Stimulated activated naive CD8-positive, alpha-beta T cell treated with anti-CD3 and anti-CD28 coated beads, Interleukin-15, amount 100 ng/mL, for 72 hours (primary cell): ENCODE results near the gene WNK3.

Experiments used
- ATAC-seq: fragments of 150-1000 bp; cut with Tn5 transposase; 2 replicates; pipeline ENCODE4 v1.10.0; 2021; ENCODE audit warnings: mild to moderate bottlenecking, moderate library complexity
- DNase-seq, 2 donors: peaks; one replicate each; pipeline ENCODE4 v3.0.0; 2021 to 2022
- H3K27ac Mint-ChIP-seq, 2 donors: one replicate each; pipeline ENCODE4 v1.8.0; 2022; ENCODE audit warnings: mild to moderate bottlenecking in 2 of 2, mixed read lengths in 2 of 2, moderate library complexity in 2 of 2
- H3K27me3 Mint-ChIP-seq: one replicate; pipeline ENCODE4 v1.8.0; 2022; ENCODE audit warnings: mixed read lengths
- H3K4me1 Mint-ChIP-seq: one replicate; pipeline ENCODE4 v1.8.0; 2022; ENCODE audit warnings: mild to moderate bottlenecking, mixed read lengths
- H3K4me3 Mint-ChIP-seq, 2 donors: one replicate each; pipeline ENCODE4 v1.8.0; 2022; ENCODE audit warnings: mild to moderate bottlenecking in 2 of 2, mixed read lengths in 2 of 2, moderate library complexity in 1 of 2
- H3K9me3 Mint-ChIP-seq, 2 donors: one replicate each; pipeline ENCODE4 v1.8.0; 2022; ENCODE audit warnings: mixed read lengths in 2 of 2

Gene WNK3

DNA sequence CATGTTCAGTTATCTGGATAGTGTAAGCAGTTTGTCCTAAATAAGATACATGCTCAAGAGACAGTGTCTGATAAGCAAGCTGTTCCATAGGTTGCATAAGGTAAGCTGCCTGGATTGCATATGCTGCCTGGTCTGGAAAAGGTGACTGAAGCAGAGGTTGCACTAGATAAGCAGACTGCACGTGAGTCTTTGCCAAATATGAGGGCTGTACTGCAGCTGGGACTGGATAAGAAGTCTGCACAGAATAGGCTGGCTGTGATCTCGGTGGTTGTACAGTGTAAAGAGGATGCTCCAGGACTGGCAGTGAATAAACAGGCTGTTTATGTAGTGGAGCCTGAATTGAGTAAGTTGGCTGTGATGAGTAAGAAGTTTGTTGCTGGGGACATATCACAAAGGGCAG lies 68.9 kb downstream of the WNK3 start:
- Mint-ChIP-seq H3K4me1 (no peaks in the 10 kb centered on the region), H3K4me3 (no peak overlapping the region), H3K27me3 (no peaks in the 10 kb centered on the region), H3K9me3 (no peaks in the 10 kb centered on the region), H3K27ac (no peak overlapping the region)
- ATAC-seq = no peak
- DNase-seq = no peak

DNA sequence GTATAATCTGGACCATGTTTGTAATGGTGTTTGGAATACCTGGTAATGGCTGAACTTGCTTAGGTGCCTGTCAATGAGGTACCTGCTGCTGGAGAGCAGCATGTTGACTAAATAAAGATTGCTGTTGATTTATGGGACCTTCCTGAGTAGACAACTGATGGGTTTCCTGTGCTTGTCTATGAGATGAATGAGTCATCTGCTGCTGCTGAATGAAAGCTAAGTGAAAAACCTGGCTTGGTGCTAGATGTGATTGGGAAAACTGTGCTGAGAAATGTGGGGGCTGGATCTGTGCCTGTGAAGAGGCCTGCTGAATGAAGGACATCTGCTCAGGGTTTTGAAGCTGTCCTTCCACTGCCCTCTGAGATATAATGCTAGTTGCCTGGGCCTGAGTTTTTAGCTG lies 69.6 kb downstream of the WNK3 start:
- Mint-ChIP-seq H3K27me3 (no peaks in the 10 kb centered on the region), H3K4me3 (no peak overlapping the region), H3K9me3 (no peaks in the 10 kb centered on the region), H3K27ac (no peak overlapping the region), H3K4me1 (no peaks in the 10 kb centered on the region)
- DNase-seq = no peak
- ATAC-seq = no peak

DNA sequence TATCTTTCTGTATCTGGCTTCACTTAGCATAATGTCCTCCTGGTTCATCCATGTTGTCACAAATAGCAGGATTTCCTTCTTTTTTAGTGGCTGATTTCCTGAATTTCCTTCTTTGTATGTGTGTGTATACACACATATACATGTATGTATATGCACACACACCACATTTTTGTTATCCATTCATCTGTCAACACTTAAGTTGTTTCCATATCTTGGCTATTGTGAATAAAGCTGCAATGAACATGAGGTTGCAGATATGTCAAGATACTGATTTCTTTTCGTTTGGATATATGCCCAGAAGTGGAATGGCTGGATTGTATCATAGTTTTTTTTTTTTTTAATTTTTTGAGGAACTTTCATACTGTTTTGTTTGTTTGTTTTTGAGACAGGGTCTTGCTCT lies 76.2 kb downstream of the WNK3 start:
- H3K27me3 Mint-ChIP-seq = no peaks in the 10 kb centered on the region
- no peak overlapping the region for H3K4me3 Mint-ChIP-seq
- no peaks in the 10 kb centered on the region for H3K4me1 Mint-ChIP-seq
- ATAC-seq (no peak), DNase-seq (no peak)
- H3K9me3 Mint-ChIP-seq = no peaks in the 10 kb centered on the region
- H3K27ac Mint-ChIP-seq = no peak overlapping the region

DNA sequence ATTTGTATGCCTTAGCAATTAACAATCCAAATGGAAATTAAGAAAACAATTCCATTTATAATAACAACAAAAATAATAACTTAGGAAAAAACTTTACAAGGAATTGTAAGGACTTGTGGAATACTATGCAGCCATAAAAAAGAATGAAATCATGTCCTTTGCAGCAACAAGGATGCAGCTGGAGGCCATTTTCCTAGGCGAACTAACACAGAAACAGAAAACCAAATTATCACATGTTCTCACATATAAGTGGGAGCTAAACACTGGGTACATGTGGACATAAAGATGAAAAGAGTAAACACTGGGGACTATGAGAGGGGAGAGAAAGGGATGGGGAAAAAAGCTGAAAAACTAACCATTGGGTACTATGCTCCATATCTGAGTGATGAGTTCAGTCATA lies 77.4 kb downstream of the WNK3 start:
- no peak for ATAC-seq
- no peaks in the 10 kb centered on the region for H3K4me1 Mint-ChIP-seq
- H3K4me3 Mint-ChIP-seq = no peak overlapping the region
- H3K27ac Mint-ChIP-seq = no peak overlapping the region
- no peaks in the 10 kb centered on the region for H3K27me3 Mint-ChIP-seq
- no peaks in the 10 kb centered on the region for H3K9me3 Mint-ChIP-seq
- DNase-seq = no peak

DNA sequence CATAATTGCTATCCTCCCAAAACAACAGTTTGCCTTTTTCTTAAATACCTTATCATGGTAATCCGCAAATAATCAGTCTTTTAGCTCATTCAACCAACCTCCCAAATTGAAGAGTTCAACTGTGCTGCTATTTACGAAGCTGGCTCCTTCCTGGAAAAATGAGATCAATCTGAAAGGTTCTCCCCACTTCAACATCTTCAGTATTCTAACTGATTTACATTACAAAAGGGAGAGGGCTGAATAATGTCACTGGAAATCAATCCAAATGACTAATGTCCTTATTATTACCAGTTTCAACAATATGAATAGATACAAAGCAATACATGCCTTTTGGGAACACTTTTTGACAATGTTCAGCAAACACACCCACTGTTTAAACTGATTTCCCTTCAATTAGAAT lies 86.2 kb downstream of the WNK3 start:
- no peak overlapping the region for H3K27ac Mint-ChIP-seq
- no peak for DNase-seq
- H3K27me3 Mint-ChIP-seq = no peaks in the 10 kb centered on the region
- H3K9me3 Mint-ChIP-seq = no peaks in the 10 kb centered on the region
- ATAC-seq = no peak
- H3K4me1 Mint-ChIP-seq = no peaks in the 10 kb centered on the region
- no peak overlapping the region for H3K4me3 Mint-ChIP-seq

DNA sequence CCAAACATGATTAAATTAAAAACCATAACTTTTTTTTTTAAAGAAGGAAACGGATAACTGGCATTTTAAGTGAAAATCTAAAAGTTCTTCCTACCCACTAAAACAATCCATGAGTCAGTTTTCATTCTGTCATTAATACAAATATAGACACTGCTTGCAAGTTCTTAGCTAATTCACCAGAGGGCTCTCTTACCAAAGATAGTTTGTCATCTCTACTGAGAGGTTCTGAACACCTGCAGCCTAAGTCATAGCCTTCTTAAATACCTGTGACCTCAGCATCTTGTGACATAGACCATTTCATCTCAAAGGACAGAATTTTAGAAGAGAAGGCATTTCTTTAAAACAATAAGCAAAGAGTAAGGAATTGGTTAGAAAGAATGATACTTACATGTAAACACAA lies 109.5 kb downstream of the WNK3 start:
- Mint-ChIP-seq H3K27ac (no peak overlapping the region), H3K4me1 (no peaks in the 10 kb centered on the region), H3K4me3 (no peak overlapping the region), H3K9me3 (no peaks in the 10 kb centered on the region), H3K27me3 (peaks cover 7% of the 10 kb centered on the region)
- DNase-seq = no peak
- no peak for ATAC-seq

DNA sequence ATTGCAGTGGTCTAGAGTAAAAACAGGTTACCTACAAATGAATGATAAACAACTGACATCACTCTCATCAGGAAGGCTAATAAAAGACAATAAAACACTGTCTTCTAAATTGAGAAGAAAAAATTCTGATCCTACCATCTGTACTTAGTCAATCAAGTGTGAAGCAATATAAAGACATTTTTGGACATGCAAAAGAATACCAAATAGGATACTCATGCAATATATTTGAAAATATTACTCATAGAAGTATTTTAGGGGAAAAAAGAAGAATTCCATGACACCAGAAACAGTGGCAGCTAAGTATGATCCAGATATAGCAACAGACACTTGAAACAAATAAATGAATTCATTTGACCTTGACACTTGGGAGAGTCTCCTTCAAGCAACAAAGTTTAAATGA lies 111.0 kb downstream of the WNK3 start:
- no peak for ATAC-seq
- Mint-ChIP-seq H3K4me1 (no peaks in the 10 kb centered on the region), H3K4me3 (no peak overlapping the region), H3K27me3 (peaks cover 7% of the 10 kb centered on the region), H3K27ac (no peak overlapping the region), H3K9me3 (no peaks in the 10 kb centered on the region)
- no peak for DNase-seq

DNA sequence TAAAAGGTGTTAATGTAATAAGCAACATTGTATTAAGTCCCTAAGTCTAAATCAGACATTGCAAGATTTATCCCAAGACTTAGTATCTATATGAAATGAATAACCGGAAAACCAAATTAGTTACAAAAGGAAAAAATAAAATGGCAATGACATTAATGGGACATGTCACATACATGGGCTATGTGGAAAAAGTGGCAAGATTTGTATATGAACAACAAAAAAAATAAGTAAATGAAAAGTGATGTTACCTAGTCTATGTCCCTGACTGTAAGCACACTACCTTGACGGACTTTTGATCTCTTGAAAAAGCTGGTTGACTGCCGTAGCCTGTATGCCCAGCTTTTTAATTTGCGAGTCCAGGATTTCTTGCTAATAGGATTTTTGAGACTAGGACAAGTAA lies 119.3 kb downstream of the WNK3 start:
- no peaks in the 10 kb centered on the region for H3K27me3 Mint-ChIP-seq
- H3K4me3 Mint-ChIP-seq = no peak overlapping the region
- no peaks in the 10 kb centered on the region for H3K4me1 Mint-ChIP-seq
- DNase-seq = no peak
- no peak overlapping the region for H3K27ac Mint-ChIP-seq
- no peaks in the 10 kb centered on the region for H3K9me3 Mint-ChIP-seq
- ATAC-seq = no peak

DNA sequence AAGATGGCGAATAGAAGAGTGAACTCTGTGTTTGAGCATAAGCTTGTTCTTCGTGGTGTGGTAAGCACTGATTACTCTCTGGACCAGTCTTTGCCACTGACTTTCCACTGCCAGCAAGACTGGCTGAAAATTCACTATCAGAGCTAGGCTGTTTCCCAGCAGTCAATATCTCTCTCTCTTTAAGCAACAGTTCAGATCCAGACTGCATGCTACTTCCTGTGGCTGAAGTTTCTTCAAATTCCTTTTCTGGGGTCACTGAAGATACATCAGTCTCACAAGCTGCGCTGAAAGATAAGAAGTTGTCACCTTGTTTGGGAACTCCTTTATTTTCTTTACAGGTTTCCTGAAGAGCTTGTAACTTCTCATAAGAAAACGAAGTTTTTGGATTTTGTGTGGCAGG lies 120.8 kb downstream of the WNK3 start:
- Mint-ChIP-seq H3K27me3 (no peaks in the 10 kb centered on the region), H3K4me1 (no peaks in the 10 kb centered on the region)
- ATAC-seq = no peak

DNA sequence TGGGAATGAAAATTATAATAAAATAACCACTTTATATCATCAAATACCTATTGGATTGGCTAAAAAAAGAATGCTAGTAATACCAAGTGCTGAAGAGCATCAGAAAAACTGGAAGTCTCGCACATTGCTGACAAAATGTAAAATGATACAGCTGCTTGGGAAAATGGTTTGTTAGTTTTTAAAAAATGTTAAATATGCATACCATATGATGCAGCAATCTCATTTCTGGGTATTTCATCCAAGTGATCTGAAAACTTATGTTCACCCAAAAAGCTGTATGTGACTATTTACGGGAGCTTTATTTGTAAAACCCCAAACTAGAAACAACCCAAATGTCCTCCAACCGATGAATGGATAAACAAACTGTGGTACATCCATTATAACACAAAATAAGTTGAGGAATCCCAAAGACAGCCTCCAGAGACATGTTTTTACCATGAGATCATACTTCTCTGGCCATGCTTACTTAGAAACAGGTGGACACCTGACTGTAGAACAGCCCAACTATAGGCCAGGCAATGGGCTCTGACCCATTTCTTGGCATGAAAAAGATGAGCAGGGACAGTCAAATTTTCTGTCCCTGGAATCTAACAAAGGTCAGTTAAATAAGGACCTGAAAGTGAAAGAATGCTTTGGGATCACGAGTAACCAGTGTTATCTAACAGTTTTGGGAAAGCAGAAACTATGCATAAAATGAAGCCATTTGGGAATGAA lies 127.3 kb downstream of the WNK3 start:
- Mint-ChIP-seq H3K27ac (no peak overlapping the region), H3K9me3 (no peaks in the 10 kb centered on the region), H3K4me1 (no peaks in the 10 kb centered on the region), H3K27me3 (no peaks in the 10 kb centered on the region), H3K4me3 (no peak overlapping the region)
- ATAC-seq (no peak), DNase-seq (no peak)

More for the DNA sequence above, 120.8 kb downstream of the WNK3 start:
- DNase-seq = no peak
- Mint-ChIP-seq H3K4me3 (no peak overlapping the region), H3K27ac (no peak overlapping the region), H3K9me3 (no peaks in the 10 kb centered on the region)

DNA sequence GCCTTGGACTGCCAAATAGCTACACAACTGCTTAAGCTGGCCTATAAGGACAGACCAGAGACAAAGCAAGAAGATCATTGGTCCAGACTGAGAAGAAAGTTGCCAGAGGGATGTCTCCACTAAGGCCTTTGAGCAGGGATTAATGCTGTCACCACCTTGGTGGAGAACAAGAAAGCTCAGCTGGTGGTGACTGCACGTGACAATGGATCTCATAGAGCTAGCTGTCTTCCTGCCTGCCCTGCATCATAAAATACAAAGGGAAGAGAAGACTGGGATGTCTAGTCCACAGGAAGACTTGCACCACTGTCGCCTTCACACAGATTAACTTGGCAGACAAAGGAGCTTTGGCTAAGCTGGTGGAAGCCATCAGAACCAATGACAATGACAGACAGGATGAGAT lies 134.3 kb downstream of the WNK3 start:
- Mint-ChIP-seq H3K4me1 (no peaks in the 10 kb centered on the region), H3K27me3 (no peaks in the 10 kb centered on the region), H3K4me3 (no peak overlapping the region), H3K27ac (no peak overlapping the region), H3K9me3 (no peaks in the 10 kb centered on the region)
- no peak for DNase-seq
- no peak for ATAC-seq

DNA sequence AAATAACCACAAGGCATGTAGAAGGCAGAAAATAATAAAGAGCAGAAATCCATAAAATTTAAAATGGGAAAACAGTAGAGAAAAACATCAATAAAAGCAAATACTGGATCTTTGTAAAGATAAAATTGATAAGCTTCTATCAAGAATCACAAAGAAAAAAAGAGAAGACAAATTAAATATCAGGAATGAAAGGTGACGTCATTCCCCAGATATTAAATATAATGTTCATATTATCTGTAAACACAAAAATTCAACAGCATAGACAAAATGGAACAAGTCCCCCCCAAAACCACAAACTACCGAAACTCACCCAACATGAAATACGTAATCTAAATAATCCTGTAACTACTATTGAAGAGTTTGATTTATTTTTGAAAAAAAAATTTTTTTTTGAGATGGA lies 144.2 kb downstream of the WNK3 start:
- H3K4me3 Mint-ChIP-seq = no peak overlapping the region
- no peaks in the 10 kb centered on the region for H3K27me3 Mint-ChIP-seq
- H3K4me1 Mint-ChIP-seq = no peaks in the 10 kb centered on the region
- ATAC-seq (no peak), DNase-seq (no peak)
- no peaks in the 10 kb centered on the region for H3K9me3 Mint-ChIP-seq
- H3K27ac Mint-ChIP-seq = no peak overlapping the region

DNA sequence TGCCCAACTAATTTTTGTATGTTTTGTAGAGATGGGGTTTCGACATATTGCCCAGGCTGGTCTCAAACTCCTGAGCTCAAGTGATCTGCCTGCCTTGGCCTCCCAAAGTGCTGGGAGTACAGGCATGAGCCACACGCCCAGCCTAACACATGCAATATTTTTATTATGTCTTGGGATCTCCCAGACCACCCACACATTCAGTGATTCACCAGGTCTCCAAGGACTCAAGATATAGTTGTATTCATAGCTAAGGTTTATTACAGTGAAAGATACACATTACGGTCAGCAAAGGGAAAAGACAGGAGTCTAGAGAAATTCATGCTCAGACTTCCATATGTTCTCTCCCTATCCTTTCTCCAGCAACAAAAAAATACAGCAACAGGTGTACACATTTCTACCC lies 149.3 kb downstream of the WNK3 start:
- no peak overlapping the region for H3K27ac Mint-ChIP-seq
- no peak for DNase-seq
- H3K4me1 Mint-ChIP-seq = no peaks in the 10 kb centered on the region
- no peak for ATAC-seq
- no peaks in the 10 kb centered on the region for H3K27me3 Mint-ChIP-seq
- H3K9me3 Mint-ChIP-seq = no peaks in the 10 kb centered on the region
- H3K4me3 Mint-ChIP-seq = no peak overlapping the region

DNA sequence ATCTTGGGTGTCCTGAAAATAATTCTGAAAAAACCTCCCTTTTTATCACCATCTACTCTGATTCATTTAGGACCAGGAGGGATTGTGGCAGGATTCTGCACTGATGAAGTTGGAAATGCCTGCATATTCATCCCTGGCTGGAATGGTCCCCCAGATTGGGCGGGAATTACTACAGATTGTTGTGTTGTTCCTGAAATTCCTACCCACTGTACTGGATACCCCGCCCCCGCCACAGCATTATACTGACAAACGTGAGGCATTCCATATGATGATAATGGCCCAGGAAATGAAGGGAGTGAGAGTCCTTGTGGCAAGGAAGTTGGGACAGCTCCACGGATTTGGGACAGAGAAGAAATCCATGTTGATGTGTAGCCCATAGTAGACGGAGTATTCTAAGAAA lies 159.6 kb downstream of the WNK3 start:
- DNase-seq (no peak), ATAC-seq (no peak)
- H3K4me3 Mint-ChIP-seq = no peak overlapping the region
- H3K27me3 Mint-ChIP-seq = no peaks in the 10 kb centered on the region
- no peaks in the 10 kb centered on the region for H3K4me1 Mint-ChIP-seq
- no peaks in the 10 kb centered on the region for H3K9me3 Mint-ChIP-seq
- no peak overlapping the region for H3K27ac Mint-ChIP-seq

DNA sequence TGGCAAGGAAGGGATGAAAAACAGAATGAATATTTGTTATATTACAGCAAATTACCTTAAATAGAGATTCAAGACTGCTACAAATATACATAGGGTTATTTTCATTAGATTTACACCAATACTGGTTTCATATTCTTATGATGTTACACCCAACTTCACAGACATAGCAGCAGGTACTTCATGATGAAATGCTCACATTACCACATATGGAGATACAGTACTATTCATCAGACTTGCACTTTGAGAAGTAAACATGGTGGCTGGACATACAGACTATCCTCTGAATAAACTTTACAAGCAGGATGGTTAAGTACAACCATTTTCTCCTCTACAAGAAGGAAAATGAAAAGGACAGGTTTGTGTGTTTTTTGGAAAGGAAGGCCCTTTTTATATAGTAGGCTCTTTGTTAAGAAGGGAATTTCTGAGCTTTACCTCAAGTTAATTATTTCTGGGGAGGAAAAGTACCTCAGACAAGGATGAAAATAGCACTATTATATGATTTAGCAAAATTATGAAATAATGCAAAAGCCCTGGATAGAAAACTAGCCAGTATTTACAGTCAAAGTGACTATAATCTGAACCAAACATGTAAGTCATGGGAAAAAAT lies 162.8 kb downstream of the WNK3 start:
- no peak for ATAC-seq

DNA sequence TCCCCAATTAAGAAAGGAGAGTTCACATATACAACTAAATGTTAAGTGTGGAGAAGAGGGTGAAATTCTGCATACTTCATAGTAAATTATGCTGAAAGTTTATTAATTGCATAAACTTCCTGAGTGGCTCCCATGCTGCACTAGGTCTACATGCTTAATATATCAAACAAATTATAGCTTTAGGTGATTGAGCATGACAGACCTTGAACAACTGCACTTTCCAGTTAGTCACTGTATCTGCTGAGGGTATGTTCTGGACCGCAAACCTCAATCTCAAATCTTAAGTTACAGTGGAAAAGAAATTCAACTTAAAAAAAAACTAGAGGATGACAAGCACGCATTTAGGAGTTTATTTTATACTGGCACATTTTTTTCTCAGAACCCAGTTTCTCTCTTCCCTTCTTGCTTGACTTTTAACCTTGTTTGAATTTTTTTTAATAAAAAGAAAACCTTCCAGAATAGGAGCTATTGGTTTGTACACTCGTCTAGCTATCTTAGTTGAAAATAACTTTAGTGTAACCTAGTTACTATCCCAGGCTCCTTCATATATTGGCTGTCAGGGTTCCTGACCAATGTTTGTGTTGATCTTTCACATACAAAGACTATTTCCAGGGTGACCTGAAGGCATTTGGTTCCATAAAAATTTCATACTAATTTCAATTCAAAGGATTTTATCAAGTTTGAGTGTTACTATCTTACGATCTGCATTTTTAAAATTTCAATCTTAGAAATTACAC lies 164.6 kb downstream of the WNK3 start:
- Mint-ChIP-seq H3K27ac (no peak overlapping the region), H3K27me3 (no peaks in the 10 kb centered on the region)

More for the DNA sequence above, 162.8 kb downstream of the WNK3 start:
- Mint-ChIP-seq H3K27ac (no peak overlapping the region), H3K27me3 (no peaks in the 10 kb centered on the region), H3K4me1 (no peaks in the 10 kb centered on the region), H3K4me3 (no peak overlapping the region), H3K9me3 (no peaks in the 10 kb centered on the region)
- no peak for DNase-seq

More for the DNA sequence above, 164.6 kb downstream of the WNK3 start:
- Mint-ChIP-seq H3K4me3 (no peak overlapping the region), H3K4me1 (no peaks in the 10 kb centered on the region), H3K9me3 (no peaks in the 10 kb centered on the region)
- no peak for ATAC-seq
- no peak for DNase-seq
